Parietal lobe (tissue), 2 donors: Measurements from ENCODE around the gene C4A. TPM values are rescaled to one million over a fixed set of nuclear protein-coding genes. Genes with fewer than 3 reads are reported as not detected.

Experiments used
- small RNA-seq: library from RNA; depleted of rRNA; stranded (forward); fragments of <200 nt; gene quantifications from one replicate; pipeline ENCODE3, GENCODE V24; 2014; ENCODE audit warnings: low replicate concordance
- total RNA-seq: library from RNA; depleted of rRNA; stranded (reverse); fragments of >200 nt; gene quantifications from one replicate; pipeline ENCODE4 v1.2.3, GENCODE V29; 2014

C4A gene
- 20.7 TPM for total RNA-seq

DNA sequence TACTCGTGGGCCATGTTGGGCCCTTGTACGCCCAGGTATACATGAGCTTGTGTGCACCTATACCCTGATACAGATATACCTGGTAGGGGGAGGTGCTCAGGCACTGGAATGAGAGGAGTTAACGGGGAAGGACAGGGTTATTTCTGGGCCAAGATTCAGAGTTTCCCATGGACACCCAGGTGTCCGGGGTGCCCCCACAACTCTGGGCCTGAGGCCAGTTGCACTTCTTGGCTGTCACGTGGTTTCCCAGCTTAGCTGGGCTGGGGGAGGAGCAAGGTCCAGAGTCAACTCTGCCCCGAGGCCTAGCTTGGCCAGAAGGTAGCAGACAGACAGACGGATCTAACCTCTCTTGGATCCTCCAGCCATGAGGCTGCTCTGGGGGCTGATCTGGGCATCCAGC, at the start of gene C4A:
Gene C4A, plus strand, starts transcription at position 314 of the 400 bp plus-strand sequence. Its CDS starts 51 bp downstream, at position 365.

DNA sequence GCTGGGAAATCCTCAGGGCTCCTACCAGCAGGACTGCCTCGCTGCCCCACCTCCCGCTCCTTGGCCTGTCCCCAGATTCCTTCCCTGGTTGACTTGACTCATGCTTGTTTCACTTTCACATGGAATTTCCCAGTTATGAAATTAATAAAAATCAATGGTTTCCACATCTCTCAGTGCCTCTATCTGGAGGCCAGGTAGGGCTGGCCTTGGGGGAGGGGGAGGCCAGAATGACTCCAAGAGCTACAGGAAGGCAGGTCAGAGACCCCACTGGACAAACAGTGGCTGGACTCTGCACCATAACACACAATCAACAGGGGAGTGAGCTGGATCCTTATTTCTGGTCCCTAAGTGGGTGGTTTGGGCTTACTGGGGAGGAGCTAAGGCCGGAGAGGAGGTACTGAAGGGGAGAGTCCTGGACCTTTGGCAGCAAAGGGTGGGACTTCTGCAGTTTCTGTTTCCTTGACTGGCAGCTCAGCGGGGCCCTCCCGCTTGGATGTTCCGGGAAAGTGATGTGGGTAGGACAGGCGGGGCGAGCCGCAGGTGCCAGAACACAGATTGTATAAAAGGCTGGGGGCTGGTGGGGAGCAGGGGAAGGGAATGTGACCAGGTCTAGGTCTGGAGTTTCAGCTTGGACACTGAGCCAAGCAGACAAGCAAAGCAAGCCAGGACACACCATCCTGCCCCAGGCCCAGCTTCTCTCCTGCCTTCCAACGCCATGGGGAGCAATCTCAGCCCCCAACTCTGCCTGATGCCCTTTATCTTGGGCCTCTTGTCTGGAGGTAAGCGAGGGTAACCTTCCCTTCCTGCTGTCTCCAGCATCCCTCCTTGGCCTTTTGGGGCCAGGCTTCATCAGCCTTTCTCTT, 36.1 kb upstream of the C4A start, which contains the start of gene CFB:
Gene CFB, plus strand, starts transcription at position 589 of the 863 bp plus-strand sequence. Its CDS starts 127 bp downstream, at position 716.

DNA sequence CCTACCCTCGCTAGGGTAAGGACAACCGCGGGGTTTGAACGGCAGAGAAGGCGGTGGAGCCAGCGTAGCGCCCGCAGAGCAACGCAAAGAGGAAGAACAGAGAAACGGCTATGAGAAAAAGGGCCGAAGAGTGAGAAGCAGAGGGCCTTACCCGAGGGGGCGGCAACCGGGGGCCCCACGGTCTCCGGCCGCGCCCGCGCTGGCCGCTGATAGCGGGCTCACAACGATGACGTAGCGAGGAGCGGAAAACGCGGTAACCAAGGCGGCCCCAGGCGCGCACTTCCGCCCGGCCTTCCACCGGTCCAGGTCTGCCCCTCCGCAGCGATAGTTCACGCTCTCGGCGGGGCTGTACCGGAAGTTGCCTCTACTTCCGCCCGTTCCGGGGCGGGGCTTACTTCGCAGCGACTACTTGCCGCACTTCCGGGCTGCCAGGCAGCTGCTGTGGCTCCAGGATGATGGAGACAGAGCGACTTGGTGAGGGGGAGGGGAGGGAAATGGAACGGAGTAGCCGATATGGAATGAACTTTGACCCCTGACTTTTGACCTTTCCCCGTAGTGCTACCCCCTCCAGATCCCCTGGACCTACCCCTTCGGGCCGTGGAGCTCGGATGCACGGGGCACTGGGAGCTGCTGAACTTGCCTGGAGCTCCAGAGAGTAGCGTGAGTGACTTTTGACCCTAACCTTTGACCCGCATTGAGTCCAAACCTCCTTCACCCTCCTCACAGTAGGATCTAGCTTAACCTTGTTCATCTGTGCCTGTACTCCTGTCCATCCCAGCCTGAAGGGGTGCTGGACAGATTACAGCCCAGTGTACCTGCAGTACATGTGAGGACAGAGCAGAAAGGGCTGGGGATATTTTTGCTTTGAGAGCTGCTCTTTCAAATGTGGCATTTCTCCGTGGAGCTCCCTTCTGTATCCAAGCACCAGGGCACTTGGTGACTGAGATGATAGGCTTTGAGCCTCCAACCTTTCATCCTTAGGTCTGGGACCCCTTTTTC, 22.8 kb upstream of the C4A start, which contains the start of the genes NELFE and SKIC2:
Gene NELFE, minus strand, starts transcription at position 231 of the 999 bp plus-strand sequence. CDS start 525 bp downstream, outside the sequence.
Gene SKIC2, plus strand, starts transcription at position 435 of the 999 bp plus-strand sequence. Its CDS starts 18 bp downstream, at position 453.

DNA sequence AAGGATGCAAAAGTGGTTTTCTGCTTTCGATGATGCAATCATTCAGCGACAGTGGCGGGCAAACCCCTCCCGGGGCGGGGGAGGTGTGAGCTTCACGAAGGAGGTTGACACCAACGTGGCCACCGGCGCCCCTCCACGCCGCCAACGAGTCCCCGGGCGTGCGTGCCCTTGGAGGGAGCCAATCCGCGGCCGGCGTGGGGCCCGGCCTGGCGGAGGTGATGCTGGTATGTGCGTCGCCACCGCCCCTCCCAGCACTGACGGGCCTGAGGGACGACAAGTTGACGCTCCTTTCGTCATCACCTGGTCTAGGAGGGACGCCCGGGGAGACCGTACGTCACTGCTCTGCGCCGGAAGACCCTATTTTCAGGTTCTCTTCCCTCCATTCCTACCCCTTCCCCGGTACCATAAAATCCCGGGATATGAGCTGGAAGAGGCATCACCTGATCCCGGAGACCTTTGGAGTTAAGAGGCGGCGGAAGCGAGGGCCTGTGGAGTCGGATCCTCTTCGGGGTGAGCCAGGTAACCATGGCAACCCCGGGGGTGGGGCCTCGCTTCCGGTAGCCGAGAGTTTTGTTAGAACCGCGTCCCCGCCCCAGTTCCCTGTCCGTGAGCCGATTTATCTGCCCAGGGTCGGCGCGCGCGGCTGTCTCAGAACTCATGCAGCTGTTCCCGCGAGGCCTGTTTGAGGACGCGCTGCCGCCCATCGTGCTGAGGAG, 9.7 kb upstream of the C4A start, which contains the start of gene DXO:
Gene DXO, minus strand, starts transcription at position 146 of the 716 bp plus-strand sequence. CDS start 463 bp downstream, outside the sequence.

DNA sequence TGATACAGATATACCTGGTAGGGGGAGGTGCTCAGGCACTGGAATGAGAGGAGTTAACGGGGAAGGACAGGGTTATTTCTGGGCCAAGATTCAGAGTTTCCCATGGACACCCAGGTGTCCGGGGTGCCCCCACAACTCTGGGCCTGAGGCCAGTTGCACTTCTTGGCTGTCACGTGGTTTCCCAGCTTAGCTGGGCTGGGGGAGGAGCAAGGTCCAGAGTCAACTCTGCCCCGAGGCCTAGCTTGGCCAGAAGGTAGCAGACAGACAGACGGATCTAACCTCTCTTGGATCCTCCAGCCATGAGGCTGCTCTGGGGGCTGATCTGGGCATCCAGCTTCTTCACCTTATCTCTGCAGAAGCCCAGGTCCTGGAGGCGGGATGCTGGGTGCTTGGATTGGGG, 32.7 kb downstream of the C4A start, which contains the start of gene C4B:
Gene C4B, plus strand, starts transcription at position 249 of the 400 bp plus-strand sequence. Its CDS starts 51 bp downstream, at position 300.

DNA sequence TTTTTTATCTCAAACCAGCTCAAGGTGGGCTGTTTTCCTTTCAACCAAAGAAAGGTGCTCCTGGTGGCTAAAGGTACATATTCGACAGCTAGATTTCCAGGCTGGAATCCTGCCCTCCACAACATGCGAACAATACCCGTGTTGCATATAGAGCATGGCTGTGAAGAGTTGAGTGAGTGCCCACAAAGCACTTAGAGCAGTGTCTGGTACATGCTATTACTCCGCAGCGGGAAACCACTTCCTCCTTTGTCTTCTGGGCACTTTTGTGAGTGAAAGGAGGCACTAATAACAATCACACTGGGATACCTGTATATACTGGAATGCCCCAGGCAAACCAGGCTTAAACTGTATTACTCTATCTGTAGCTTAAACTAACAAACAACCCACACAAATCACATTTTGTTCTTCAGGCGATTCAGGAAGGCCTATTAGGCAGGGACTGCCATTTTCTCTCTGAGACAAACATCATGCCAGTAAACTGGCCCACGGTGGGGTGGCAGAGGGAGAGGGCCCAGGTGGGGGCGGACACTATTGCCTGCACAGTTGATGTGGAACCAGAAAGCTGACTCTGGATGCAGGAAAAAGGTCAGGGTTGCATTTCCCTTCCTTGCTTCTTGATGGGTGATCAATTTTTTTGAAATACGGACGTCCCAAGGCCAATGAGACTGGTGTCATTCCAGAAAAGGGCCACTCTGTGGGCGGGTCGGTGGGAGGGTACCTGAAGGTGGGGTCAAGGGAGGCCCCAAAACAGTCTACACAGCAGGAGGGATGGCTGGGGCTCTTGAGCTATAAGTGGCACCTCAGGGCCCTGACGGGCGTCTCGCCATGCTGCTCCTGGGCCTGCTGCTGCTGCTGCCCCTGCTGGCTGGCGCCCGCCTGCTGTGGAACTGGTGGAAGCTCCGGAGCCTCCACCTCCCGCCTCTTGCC, 56.0 kb downstream of the C4A start, which contains the start of gene CYP21A2:
Gene CYP21A2, plus strand, starts transcription at position 818 of the 927 bp plus-strand sequence. Its CDS starts 8 bp downstream, at position 826.

Small RNAs within 50 kb of the gene (small RNA-seq; reads per million reads assigned to genes)
- not detected for gene AL645922.1

Other genes with a start within 250 kb of the C4A start
- 20.0 TPM for gene CLIC1, start 245.5 kb upstream of the C4A start, total RNA-seq
- gene MSH5, start 242.1 kb upstream of the C4A start, total RNA-seq, result 14.1 TPM
- 1.3 TPM for gene SAPCD1, start 219.4 kb upstream of the C4A start, total RNA-seq
- 0.31 TPM for gene VWA7, start 204.7 kb upstream of the C4A start, total RNA-seq
- 57.9 TPM for gene VARS1, start 186.3 kb upstream of the C4A start, total RNA-seq
- gene LSM2, start 175.1 kb upstream of the C4A start, total RNA-seq, result 15.3 TPM
- gene HSPA1L, start 166.8 kb upstream of the C4A start, total RNA-seq, result 3.1 TPM
- 170 TPM for gene HSPA1A, start 166.5 kb upstream of the C4A start, total RNA-seq
- 217 TPM for gene HSPA1B, start 154.3 kb upstream of the C4A start, total RNA-seq
- 17.5 TPM for gene NEU1, start 119.2 kb upstream of the C4A start, total RNA-seq
- gene SLC44A4, start 103.1 kb upstream of the C4A start, total RNA-seq, result not detected
- gene EHMT2, start 84.4 kb upstream of the C4A start, total RNA-seq, result 114 TPM
- 31.0 TPM for gene ZBTB12, start 80.0 kb upstream of the C4A start, total RNA-seq
- 3.1 TPM for gene C2, start 54.3 kb upstream of the C4A start, total RNA-seq
- 1.9 TPM for gene CFB, start 36.0 kb upstream of the C4A start, total RNA-seq
- 46.6 TPM for gene NELFE, start 23.1 kb upstream of the C4A start, total RNA-seq
- gene SKIC2, start 22.9 kb upstream of the C4A start, total RNA-seq, result 66.7 TPM
- gene DXO, start 9.9 kb upstream of the C4A start, total RNA-seq, result 10.0 TPM
- gene C4B, start 32.7 kb downstream of the C4A start, total RNA-seq, result 8.8 TPM
- not detected for gene CYP21A2, start 56.4 kb downstream of the C4A start, total RNA-seq
- 8.1 TPM for gene TNXB, start 127.3 kb downstream of the C4A start, total RNA-seq
- 31.6 TPM for gene ATF6B, start 146.2 kb downstream of the C4A start, total RNA-seq
- gene FKBPL, start 148.2 kb downstream of the C4A start, total RNA-seq, result 3.1 TPM
- 1.9 TPM for gene PRRT1, start 169.9 kb downstream of the C4A start, total RNA-seq
- 17.2 TPM for gene PPT2, start 172.1 kb downstream of the C4A start, total RNA-seq
- gene EGFL8, start 182.5 kb downstream of the C4A start, total RNA-seq, result 5.9 TPM
- gene AGPAT1, start 194.0 kb downstream of the C4A start, total RNA-seq, result 19.1 TPM
- 49.8 TPM for gene RNF5, start 196.3 kb downstream of the C4A start, total RNA-seq
- 0.63 TPM for gene AGER, start 202.2 kb downstream of the C4A start, total RNA-seq
- gene PBX2, start 208.1 kb downstream of the C4A start, total RNA-seq, result 27.2 TPM
- gene GPSM3, start 210.6 kb downstream of the C4A start, total RNA-seq, result 0.63 TPM
- gene NOTCH4, start 242.0 kb downstream of the C4A start, total RNA-seq, result 8.8 TPM